A673 (cell line): ENCODE results near the gene ZNF385B.

Experiments
- EZH2 ChIP-seq: fragments of 200-600 bp; sonication (generic); IDR thresholded peaks from 2 replicates; pipeline ENCODE4 v1.6.1; 2017; ENCODE audit warnings: borderline replicate concordance, low read depth, mild to moderate bottlenecking, mixed read lengths, antibody characterized with exemption, low read length; ENCODE audit not compliant: poor library complexity, severe bottlenecking
- TF ChIP-seq, protein P1 (sequence below): fragments of 300-800, 200-600 bp; sonication (generic); conservative IDR thresholded peaks from 2 replicates; pipeline ENCODE4 v1.5.1; 2017; ENCODE audit warnings: low read depth, mild to moderate bottlenecking, antibody characterized with exemption, low read length, moderate library complexity, mixed read lengths

DNA sequence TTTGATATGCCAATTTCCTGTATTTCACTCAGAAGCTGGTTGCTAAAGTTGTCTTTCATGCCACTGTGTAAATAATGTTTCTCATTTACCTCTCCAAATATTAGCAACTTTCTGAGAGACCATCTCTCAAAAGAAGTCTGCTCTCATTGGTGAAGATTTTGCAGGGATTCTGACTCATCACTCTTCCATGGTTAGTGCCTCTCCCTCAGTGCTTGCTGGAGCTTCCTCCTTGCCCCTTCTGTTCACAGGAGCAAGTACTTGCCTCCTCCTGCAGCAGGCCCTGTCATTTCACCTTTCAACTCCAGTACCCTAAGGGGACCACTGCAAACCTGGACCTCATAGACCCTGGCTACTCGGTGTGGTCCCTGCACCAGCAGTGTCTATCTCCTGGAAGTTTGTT is 168.8 kb downstream of the ZNF385B start:
- TF ChIP-seq, protein P1, sequence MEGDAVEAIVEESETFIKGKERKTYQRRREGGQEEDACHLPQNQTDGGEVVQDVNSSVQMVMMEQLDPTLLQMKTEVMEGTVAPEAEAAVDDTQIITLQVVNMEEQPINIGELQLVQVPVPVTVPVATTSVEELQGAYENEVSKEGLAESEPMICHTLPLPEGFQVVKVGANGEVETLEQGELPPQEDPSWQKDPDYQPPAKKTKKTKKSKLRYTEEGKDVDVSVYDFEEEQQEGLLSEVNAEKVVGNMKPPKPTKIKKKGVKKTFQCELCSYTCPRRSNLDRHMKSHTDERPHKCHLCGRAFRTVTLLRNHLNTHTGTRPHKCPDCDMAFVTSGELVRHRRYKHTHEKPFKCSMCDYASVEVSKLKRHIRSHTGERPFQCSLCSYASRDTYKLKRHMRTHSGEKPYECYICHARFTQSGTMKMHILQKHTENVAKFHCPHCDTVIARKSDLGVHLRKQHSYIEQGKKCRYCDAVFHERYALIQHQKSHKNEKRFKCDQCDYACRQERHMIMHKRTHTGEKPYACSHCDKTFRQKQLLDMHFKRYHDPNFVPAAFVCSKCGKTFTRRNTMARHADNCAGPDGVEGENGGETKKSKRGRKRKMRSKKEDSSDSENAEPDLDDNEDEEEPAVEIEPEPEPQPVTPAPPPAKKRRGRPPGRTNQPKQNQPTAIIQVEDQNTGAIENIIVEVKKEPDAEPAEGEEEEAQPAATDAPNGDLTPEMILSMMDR = no peak
- no peak for TF ChIP-seq EZH2
